GM23248 (cell line): ENCODE measurements around the gene KIAA1671.

Source experiments
- EZH2 ChIP-seq: fragments of 200-600 bp; sonication (generic); IDR thresholded peaks from 2 replicates; pipeline ENCODE4 v1.6.1; 2018; ENCODE audit warnings: antibody characterized with exemption, mild to moderate bottlenecking; ENCODE audit not compliant: insufficient read depth, poor library complexity, severe bottlenecking
- EZH2phosphoT487 ChIP-seq: fragments of 200-600 bp; sonication (generic); IDR thresholded peaks from 2 replicates; pipeline ENCODE4 v1.6.1; 2018; ENCODE audit warnings: antibody characterized with exemption, moderate library complexity, mild to moderate bottlenecking, low read depth; ENCODE audit not compliant: insufficient read depth

- no peak for TF ChIP-seq EZH2
- no peak for TF ChIP-seq EZH2phosphoT487
Observed at GRCh38 chr22:25212337-25212736, 259.8 kb downstream of the KIAA1671 start.
